ENCODE measurements around the gene NSL1.

Gene NSL1

DNA sequence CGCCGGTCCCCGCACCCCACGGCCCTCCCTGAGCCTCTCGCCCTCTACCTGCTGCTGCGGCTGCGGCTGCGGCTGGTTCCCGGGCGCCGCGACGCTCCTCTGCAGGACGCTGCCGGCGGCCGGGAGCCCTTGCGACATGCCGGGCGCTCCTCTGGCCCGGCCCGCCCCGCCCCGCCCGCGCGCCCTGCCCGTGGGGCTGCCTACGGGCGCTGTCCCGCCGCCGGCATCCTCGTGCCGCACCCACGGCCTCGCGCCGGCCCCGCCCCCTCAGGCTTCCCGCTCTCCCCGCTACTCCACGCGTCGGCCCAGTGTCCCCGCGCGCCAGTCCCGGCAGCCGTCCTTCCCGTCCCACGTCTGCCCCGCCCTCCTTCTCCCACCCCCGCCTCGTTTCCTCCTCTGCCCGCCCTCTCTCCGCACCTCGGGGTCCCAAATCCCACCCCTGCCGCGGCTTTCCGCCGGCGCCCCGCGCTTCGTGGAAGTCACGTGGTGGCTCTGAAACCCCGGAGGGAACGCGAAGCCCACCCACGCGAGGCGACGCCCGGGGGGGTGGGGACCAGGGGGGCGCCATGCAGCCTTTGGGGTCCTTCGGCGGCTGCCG, 91.9 kb downstream of the NSL1 start, which contains the start of gene BATF3:
Gene BATF3, minus strand, starts transcription at position 216 of the 598 bp plus-strand sequence. Its CDS starts 78 bp downstream, at position 138.
- TF ChIP-seq, protein P1, sequence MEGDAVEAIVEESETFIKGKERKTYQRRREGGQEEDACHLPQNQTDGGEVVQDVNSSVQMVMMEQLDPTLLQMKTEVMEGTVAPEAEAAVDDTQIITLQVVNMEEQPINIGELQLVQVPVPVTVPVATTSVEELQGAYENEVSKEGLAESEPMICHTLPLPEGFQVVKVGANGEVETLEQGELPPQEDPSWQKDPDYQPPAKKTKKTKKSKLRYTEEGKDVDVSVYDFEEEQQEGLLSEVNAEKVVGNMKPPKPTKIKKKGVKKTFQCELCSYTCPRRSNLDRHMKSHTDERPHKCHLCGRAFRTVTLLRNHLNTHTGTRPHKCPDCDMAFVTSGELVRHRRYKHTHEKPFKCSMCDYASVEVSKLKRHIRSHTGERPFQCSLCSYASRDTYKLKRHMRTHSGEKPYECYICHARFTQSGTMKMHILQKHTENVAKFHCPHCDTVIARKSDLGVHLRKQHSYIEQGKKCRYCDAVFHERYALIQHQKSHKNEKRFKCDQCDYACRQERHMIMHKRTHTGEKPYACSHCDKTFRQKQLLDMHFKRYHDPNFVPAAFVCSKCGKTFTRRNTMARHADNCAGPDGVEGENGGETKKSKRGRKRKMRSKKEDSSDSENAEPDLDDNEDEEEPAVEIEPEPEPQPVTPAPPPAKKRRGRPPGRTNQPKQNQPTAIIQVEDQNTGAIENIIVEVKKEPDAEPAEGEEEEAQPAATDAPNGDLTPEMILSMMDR (conservative IDR thresholded peaks at IDR 0.05; ENCODE audit: low read depth, low read length): no peak
- H3K4me3 ChIP-seq (ENCODE audit: low read depth, low read length): peak within 1 kb of the TSS; percentile 52
- DNase-seq (ENCODE audit: low read depth): no peak

DNA sequence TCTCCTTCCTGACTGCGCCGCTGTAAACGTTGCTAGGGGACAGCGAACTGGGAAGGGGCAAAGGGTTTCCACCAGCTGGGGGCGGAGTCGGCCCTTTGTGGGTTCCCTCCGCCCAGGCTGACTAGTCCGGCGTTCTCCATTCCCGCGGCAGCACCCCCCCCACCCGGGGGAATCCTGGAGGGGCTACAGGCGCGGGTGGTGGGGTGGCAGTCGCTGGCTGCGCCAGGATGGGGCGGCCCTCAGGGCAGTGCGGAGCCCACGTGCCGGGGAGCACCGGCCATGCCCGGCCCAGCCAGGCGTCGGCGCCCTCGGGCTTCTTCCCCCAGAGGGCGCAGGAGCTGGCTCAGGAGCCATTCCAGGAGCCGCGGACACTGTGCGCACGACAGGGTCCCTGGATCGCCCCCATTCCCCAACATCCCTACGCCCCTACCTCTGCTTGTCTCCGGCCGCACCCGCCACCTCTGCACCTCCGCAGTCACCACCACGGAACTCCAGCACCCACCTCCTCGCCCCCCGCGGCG, 92.4 kb downstream of the NSL1 start:
- DNase-seq (ENCODE audit: low read depth): peak; percentile 21
- TF ChIP-seq, protein P1 (conservative IDR thresholded peaks at IDR 0.05; ENCODE audit: low read depth, low read length): peak; percentile 46

DNA sequence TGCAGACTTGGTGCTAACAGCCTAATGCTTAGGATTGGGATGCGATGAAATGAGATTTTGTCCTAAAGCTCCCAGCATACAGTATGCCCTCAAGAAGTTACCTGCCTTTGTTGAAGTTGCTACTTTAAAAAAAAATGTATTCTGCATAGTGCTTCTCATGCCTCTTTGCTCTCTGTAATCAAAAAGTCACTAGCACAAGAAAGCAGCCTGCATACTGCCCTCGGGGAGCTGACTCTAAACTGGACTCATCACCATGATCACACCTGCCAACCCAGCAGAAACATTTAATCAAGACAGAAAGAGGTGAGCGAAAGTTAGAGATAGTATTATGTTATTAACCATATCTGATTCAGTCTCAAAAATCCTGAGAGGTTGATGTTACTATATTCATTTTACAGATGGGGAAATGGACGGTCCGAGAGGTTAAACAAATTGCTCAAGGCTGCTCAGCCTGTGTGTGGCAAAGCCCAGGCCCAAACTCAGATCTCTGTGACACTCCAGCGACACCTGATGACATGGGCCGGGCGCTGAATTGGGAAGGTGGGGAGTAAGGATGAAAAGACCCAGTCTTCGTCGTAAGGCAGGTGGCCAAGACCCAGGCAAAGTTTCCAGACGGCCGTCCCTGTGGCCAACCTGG, 93.0 kb downstream of the NSL1 start:
- H3K4me3 ChIP-seq (ENCODE audit: low read depth, low read length): peak overlapping the region; percentile 52
- TF ChIP-seq, protein P1 (conservative IDR thresholded peaks at IDR 0.05; ENCODE audit: low read depth, low read length): no peak
- DNase-seq (ENCODE audit: low read depth): no peak

More for the DNA sequence above, 92.4 kb downstream of the NSL1 start:
- H3K4me3 ChIP-seq (ENCODE audit: low read depth, low read length): peak overlapping the region; percentile 52

DNA sequence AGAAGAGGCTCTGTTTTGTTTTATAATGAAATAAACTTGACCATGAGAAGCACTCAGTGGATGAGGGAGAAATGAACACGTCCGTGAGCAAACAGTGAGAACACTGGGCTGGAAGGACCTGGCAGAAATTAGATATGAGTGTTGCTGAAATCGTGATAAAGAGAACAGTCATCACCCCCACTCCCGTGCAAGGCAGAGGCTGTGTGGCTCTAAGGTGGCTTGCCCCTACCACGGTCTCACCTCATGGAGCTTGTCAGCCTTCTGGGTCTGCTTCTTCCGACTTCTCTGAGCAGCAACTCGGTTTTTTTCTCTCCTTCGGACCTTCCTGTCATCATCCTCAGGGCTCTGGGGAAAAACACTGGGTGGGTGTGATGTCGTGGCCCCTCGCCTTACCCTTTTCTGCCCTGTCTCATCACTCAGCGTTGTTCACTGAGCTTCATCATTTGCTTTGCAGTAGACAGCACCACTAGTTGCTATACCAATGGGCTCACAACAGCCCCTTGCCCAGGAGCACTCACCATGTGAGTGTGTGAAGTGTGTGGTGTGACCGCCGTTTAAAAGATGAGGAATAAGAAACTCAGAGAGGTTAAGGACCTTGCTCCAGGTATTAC, 94.8 kb downstream of the NSL1 start:
- TF ChIP-seq, protein P1 (conservative IDR thresholded peaks at IDR 0.05; ENCODE audit: low read depth, low read length): no peak

DNA sequence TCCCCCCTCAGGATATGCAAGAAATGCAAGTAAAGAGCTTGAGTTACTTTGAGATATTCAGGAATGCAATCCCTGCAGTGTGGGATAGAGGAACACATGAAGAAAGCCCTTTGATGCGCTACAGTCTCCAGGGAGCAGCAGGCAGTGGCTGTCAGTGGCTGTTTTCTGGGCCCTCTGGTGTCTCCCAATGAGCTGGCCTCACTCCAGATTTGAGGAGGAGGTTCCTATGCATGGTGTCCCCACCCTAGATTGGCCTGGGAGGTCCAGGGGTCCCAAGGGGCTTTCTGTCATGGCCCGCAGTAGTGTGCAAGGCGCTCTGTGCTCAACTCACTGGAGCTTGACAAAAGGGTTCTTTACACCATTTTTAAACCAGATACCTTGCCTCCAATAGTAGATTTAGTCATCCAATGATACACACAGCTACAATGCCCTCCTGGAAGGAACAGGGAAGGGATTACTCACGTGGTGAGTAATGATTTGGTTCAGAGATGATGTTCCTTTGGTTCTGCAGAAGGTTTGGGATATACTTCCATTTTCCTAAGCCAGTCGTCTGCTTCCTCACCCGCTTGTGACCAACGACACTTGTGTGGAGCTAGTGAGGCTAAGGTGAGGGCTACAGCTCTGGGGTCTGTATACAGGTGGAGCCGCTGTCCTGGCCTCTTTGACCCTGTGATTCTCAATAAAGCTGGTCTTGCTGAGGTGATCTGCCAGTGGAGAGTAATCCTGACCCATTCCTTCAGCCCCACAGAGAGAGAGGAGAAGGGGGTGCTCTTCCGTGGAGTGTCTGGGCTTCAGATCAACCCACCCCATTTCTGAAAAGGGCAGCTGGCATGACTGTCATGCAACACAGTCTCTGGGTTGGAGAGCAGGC, 98.6 kb downstream of the NSL1 start:
- H3K4me3 ChIP-seq (ENCODE audit: low read depth, low read length): no peak overlapping the region
- TF ChIP-seq, protein P1 (conservative IDR thresholded peaks at IDR 0.05; ENCODE audit: low read depth, low read length): no peak
- no peak for DNase-seq (ENCODE audit: low read depth)

More for the DNA sequence above, 94.8 kb downstream of the NSL1 start:
- no peak for DNase-seq (ENCODE audit: low read depth)
- no peak overlapping the region for H3K4me3 ChIP-seq (ENCODE audit: low read depth, low read length)

DNA sequence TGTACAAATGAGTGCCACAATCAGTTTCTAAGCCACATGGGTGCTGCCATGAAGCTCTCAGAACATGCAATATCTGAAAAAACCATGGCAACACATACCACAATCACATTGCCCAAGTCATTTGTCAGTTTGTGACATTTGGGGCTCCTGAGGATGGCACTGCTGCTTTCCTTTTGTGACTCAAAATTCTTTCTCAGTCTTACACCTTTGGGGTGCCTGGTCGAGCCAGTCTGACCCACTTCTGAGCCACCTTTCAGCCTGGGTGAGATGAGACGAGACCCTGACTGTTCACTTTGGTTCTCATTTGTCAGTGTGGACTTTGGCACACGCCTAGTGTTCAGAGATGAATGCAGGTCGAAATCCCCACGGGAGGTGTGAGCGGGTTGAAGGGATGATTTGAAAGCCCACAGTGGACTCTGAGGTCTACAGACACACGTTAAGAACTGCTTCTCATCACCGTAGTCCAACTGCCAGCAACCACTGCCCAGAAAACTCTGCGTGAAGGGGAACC, 100.0 kb downstream of the NSL1 start:
- DNase-seq (ENCODE audit: low read depth): no peak
- no peak overlapping the region for H3K4me3 ChIP-seq (ENCODE audit: low read depth, low read length)
- TF ChIP-seq, protein P1 (conservative IDR thresholded peaks at IDR 0.05; ENCODE audit: low read depth, low read length): no peak
